NCI-H1092 (cell line): ENCODE data around the gene RFTN1.

Source experiments
- DNase-seq: peaks from one replicate; lab custom pipeline; 2025; lab: John Stamatoyannopoulos, UW

The RFTN1 gene

GRCh38 chr3:16466822-16467221, 46.7 kb downstream of the RFTN1 start:
- no peak for DNase-seq

GRCh38 chr3:16464511-16465148, 48.9 kb downstream of the RFTN1 start:
- DNase-seq: no peak

GRCh38 chr3:16463914-16464313, 49.6 kb downstream of the RFTN1 start:
- no peak for DNase-seq

DNA sequence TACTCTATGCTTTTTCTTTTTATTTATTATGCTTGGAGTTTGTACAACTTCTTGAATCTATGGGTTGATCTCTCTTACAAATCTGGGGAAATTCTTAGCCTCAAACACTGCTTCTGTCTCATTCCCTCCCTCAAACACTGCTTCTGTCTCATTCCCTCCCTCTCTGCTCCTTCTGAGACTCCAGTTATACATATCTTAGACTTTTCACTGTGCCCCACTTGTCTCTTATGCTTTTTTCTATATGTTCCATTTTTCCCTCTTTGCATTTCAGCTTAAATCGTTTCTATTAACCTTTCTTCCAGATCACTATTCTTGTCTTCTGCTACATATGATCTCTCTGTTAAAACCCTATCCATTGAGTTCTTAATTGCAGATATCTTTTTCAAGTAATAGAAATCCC, 50.4 kb downstream of the RFTN1 start:
- DNase-seq: no peak

DNA sequence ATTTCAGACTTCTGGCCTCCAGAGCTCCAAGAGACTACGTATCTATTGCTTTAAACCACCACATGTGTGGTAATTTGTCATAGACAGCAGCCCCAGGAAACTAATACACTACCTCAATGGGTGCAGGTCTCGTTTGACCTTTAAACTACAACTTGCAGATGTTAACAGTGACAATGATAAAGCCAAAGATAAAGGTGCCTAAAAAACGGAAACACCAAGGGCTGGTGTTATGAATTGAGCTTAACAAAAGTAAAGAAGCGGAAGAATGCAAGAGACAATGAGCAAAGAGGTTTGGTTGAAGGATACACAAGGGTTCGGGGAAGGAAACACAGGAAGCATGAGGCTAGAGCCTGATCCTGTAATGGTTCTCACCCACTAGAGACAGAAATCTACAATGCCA, 50.8 kb downstream of the RFTN1 start:
- DNase-seq: no peak

- peak; percentile 83 for DNase-seq
Measured at GRCh38 chr3:16461463-16462245, 51.8 kb downstream of the RFTN1 start.

- DNase-seq: peak; percentile 67
Measured at GRCh38 chr3:16460886-16461285, 52.6 kb downstream of the RFTN1 start.

- DNase-seq: no peak
Measured at GRCh38 chr3:16460273-16460672, 53.2 kb downstream of the RFTN1 start.

GRCh38 chr3:16456784-16457415, 56.6 kb downstream of the RFTN1 start:
- DNase-seq: no peak

GRCh38 chr3:16455966-16456365, 57.5 kb downstream of the RFTN1 start:
- no peak for DNase-seq

- peak; percentile 42 for DNase-seq
Measured at GRCh38 chr3:16455001-16455400, 58.5 kb downstream of the RFTN1 start.

DNA sequence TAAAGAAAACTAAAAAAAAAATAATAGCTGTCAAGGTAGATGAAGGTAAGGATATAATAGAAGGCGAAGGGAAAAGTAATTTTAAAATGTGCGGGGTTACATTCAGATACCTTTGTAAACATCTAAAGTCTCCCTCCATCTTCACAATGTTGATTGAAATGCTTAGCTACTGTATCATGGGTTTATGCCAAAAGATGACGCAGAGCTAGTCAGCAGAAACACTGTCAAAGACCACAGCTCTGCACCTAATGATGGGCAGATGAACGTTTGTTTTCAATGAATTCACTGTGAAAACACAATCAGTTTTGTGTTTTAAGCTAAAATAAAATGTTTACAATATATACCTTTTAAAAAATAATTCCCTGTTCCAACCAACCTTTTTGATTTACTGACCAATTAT, 61.2 kb downstream of the RFTN1 start:
- DNase-seq: no peak

- no peak for DNase-seq
Measured at GRCh38 chr3:16449369-16449768, 64.1 kb downstream of the RFTN1 start.

DNA sequence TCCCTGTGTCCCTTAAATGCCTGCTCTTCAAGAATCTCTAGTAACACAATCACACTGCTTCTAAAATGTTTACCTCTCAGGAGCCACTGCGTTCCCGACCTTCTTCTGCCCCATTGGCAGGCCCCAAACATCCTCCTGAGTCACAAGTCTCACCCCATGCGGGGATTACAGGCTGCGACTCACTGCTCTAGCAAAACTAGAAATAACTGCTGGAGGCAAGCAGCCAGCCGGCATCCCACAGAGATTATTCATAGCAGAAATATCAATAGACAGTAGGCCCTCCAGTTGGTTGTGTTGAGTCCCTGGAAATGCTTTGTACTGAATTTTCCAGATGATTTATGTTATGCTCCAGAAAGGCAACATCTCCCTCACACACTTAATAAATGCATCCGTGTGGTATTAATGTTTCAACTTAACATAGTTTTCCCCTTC, 64.8 kb downstream of the RFTN1 start:
- DNase-seq: no peak

- DNase-seq: no peak
Measured at GRCh38 chr3:16447135-16447534, 66.4 kb downstream of the RFTN1 start.

DNA sequence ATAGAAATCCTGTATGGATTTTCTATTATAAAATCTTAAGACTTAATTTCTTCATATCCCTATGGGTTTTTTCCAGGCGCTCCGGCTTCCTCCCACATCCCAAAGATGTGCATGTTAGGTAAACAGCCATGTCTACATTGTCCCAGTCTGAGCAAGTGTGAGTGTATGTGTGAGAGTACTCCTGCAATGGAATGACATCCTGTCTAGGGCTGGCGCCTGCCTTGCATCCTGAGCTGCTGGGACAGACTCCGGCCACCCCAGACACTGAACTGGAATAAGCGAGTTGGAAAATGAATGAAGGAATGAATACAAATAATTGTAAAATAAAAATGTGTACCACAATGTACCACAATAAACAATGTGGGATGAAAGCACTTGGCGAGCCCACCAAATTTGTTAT, 69.2 kb downstream of the RFTN1 start:
- no peak for DNase-seq

DNA sequence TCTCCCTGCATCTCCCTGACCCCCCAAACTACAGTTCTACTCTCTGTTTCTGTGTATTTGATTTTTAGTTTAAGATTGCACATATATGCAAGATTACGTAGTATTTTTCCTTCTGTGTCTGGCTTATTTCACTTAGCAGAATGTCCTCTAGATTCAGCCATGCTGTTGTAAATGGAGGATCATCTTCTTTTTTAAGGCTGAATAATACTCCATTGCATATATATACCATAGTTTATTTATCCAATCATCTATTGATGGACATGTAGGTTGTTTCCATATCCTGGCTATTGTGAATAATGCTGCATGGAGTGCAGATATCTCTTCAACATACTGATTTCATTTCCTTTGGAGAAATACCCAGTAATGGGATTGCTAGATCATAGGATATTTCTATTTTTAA, 70.8 kb downstream of the RFTN1 start:
- no peak for DNase-seq

- peak; percentile 28 for DNase-seq
Measured at GRCh38 chr3:16441371-16441875, 72.1 kb downstream of the RFTN1 start.

- no peak for DNase-seq
Measured at GRCh38 chr3:16439848-16440708, 73.4 kb downstream of the RFTN1 start.

DNA sequence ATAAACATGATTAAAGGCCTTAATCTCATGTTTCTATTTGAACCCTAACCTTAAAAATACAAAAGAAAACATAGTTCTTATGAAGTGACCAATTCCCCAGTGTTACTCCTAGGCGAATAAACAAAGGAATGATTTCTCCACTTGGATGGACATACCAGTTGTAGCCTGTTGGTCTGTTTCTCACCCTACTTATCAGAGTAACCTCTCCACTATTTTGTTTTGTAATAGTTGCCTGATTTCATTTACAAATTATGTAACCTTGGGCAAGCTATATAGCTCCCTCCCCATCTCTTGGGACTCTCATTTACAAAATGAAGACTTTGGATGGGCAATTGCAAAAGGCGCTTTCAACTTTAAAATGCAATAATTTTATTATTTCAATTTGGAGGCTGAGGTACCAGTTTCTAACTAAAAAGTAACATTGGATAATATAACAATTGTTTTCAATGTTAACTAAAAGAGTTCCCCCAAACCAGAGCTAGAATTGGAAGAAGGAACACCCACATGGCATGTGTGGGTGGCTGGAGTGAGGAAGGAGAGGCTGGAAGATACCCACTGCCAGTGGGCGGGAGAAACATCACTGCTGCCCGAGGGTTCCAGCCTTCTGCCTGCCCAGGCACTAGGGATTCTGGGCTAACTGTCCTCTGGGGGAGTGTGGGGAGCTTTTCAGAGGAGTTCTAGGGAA, 74.2 kb downstream of the RFTN1 start:
- DNase-seq: no peak

DNA sequence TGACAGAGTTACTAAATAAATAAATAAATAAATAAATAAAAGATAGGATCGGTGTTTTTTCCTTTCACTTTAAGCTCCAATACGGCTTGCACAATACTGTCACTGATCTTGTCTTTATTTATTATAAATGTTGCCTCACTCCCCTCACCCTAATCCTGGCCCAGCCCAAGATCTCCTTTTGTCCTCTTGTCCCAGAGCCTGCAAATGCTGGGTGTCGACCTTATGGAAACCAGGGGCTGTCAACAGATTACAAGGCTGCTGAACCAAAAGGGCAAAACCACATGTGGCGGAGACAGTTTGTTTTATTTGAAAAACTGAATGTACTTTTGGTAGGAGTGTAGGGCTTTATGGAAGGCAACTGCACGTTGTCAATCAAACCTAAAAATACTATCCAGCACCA, 75.9 kb downstream of the RFTN1 start:
- no peak for DNase-seq
